Stimulated activated CD4-positive, alpha-beta T cell treated with anti-CD3 and anti-CD28 coated beads, Interleukin-2, amount 100 ng/mL, for 4 hours (primary cell): ENCODE measurements around the gene SNW1.
"Not testable (repeated sequence)": the region's sequence is repeated elsewhere in the genome, so short reads cannot be mapped to it uniquely, and the experiment has no call there.

Experiments used
- DNase-seq: peaks from one replicate; pipeline ENCODE4 v3.0.0-alpha.2; 2020; ENCODE audit warnings: low read depth

The SNW1 gene

GRCh38 chr14:77760381-77761204 is at the start of gene SNW1:
TSS of gene SNW1 (minus strand) at chr14:77761156. CDS start at chr14:77761127, 29 bp downstream.
- DNase-seq: peak; percentile 88

- no peak for DNase-seq
These were observed 48.1 kb upstream of the SNW1 start for GRCh38 chr14:77809011-77809410.

GRCh38 chr14:77808250-77808649 is 47.3 kb upstream of the SNW1 start:
- DNase-seq: no peak

- no peak for DNase-seq
These were observed 44.8 kb upstream of the SNW1 start for GRCh38 chr14:77805706-77806105.

- DNase-seq: no peak
These were observed 43.6 kb upstream of the SNW1 start for GRCh38 chr14:77804592-77804991.

GRCh38 chr14:77800814-77801213 is 39.9 kb upstream of the SNW1 start:
- DNase-seq: no peak

GRCh38 chr14:77799863-77800730 is 39.1 kb upstream of the SNW1 start, which contains the start of gene ADCK1:
TSS of gene ADCK1 (plus strand) at chr14:77800109. CDS start at chr14:77818979, 18,870 bp downstream.
- peak; percentile 81 for DNase-seq

GRCh38 chr14:77799456-77799855 is 38.5 kb upstream of the SNW1 start:
- not testable (repeated sequence) for DNase-seq

- DNase-seq: no peak
These were observed 33.4 kb upstream of the SNW1 start for GRCh38 chr14:77794357-77794756.

GRCh38 chr14:77793255-77793654 is 32.3 kb upstream of the SNW1 start:
- not testable (repeated sequence) for DNase-seq

- no peak for DNase-seq
These were observed 30.3 kb upstream of the SNW1 start for GRCh38 chr14:77791225-77791600.

- DNase-seq: no peak
These were observed 29.7 kb upstream of the SNW1 start for GRCh38 chr14:77790566-77791224.

GRCh38 chr14:77786148-77786547 is 25.2 kb upstream of the SNW1 start:
- no peak for DNase-seq

GRCh38 chr14:77782202-77782601 is 21.2 kb upstream of the SNW1 start:
- DNase-seq: no peak

- DNase-seq: not testable (repeated sequence)
These were observed 13.0 kb upstream of the SNW1 start for GRCh38 chr14:77773966-77774365.

GRCh38 chr14:77768442-77769069 is 7.6 kb upstream of the SNW1 start:
- not testable (repeated sequence) for DNase-seq

GRCh38 chr14:77763978-77764377 is 3.0 kb upstream of the SNW1 start:
- no peak for DNase-seq

GRCh38 chr14:77763316-77763715 is 2.4 kb upstream of the SNW1 start:
- DNase-seq: no peak

- no peak for DNase-seq
These were observed 412 bp upstream of the SNW1 start for GRCh38 chr14:77761205-77761931.

GRCh38 chr14:77752799-77753516 is 8.0 kb downstream of the SNW1 start:
- no peak for DNase-seq

- no peak for DNase-seq
These were observed 8.7 kb downstream of the SNW1 start for GRCh38 chr14:77752266-77752665.
